Right atrium auricular region (tissue), 2 donors: ENCODE results near the gene TPI1. TPM values are rescaled to one million over a fixed set of nuclear protein-coding genes. Genes with fewer than 3 reads are reported as not detected.
"Not testable (repeated sequence)": the region's sequence is repeated elsewhere in the genome, so short reads cannot be mapped to it uniquely, and the experiment has no call there.

Source experiments
- DNase-seq: peaks from one replicate; pipeline ENCODE4 v3.0.0-alpha.2; 2019; ENCODE audit warnings: low spot score
- H3K27ac ChIP-seq, 2 donors: fragments of 200-600 bp; sonication (generic); 1 replicate in 1 of 2; 2 replicates in 1 of 2; pipeline ENCODE4 v1.5.1; 2016 to 2019
- H3K27me3 ChIP-seq, 2 donors: fragments of 200-600 bp; sonication (generic); one replicate each; pipeline versions ENCODE4 v1.5.1 to v1.6.0; 2017 to 2019
- H3K36me3 ChIP-seq: fragments of 200-600 bp; sonication (generic); one replicate; pipeline ENCODE4 v1.5.1; 2016
- H3K4me1 ChIP-seq, 2 donors: fragments of 200-600 bp; sonication (generic); one replicate each; pipeline versions ENCODE4 v1.5.1 to v1.6.0; 2017 to 2019
- H3K4me3 ChIP-seq, 2 donors: fragments of 200-600 bp; sonication (generic); 1 replicate in 1 of 2; 2 replicates in 1 of 2; pipeline ENCODE4 v1.5.1; 2017 to 2019; ENCODE audit warnings: mild to moderate bottlenecking in 1 of 2, moderate library complexity in 1 of 2
- H3K9me3 ChIP-seq, 2 donors: fragments of 200-600 bp; sonication (generic); one replicate each; pipeline ENCODE4 v1.5.1; 2019
- CTCF ChIP-seq, 2 donors: fragments of 200-600 bp; sonication (generic); IDR thresholded peaks; one replicate each; pipeline ENCODE4 v1.5.1; 2019; ENCODE audit warnings: antibody characterized with exemption in 2 of 2
- total RNA-seq, 2 donors: library from RNA; depleted of rRNA; stranded (reverse); fragments of >200 nt; gene quantifications; one replicate each; pipeline ENCODE4 v1.1.0, GENCODE V29; 2016

Gene TPI1
- total RNA-seq, 2 donors from 2014 or later: 755 to 842 TPM

GRCh38 chr12:6890789-6891645, 23.7 kb downstream of the TPI1 start:
- Histone ChIP-seq H3K4me1 (peaks cover 0 to 8% of the 10 kb centered on the region in 2 donors), H3K4me3 (peak overlapping the region; percentile 38 to 61), H3K27me3 (no peaks in the 10 kb centered on the region), H3K36me3 (no peaks in the 10 kb centered on the region), H3K9me3 (no peaks in the 10 kb centered on the region), H3K27ac (peak overlapping the region; percentile 88 to 90)
- peak; percentile 97 for DNase-seq
- TF ChIP-seq CTCF (IDR thresholded peaks at IDR 0.05): peak; percentile 92 to 97

DNA sequence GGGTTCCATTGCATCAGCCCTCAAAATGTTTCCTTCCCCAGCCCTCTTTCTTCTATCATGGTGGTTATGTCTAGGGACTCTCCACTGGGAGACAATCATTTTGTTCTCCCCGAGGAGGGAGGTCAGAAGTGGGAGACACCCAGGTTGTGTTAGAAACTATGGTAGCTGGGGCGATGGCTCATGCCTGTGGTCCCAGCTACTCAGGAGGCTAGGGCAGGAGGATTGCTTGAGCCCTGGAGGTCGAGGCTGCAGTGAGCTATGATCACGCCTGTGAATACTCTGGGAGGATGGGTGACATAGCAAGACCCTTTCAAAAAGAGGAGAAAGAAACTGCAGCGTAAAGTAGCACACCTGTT, 24.3 kb downstream of the TPI1 start:
- Histone ChIP-seq H3K36me3 (no peaks in the 10 kb centered on the region), H3K4me3 (peak overlapping the region; percentile 38 to 61), H3K27ac (peak overlapping the region; percentile 88 to 90), H3K4me1 (peaks cover 0 to 8% of the 10 kb centered on the region in 2 donors), H3K9me3 (no peaks in the 10 kb centered on the region), H3K27me3 (no peaks in the 10 kb centered on the region)
- TF ChIP-seq CTCF (IDR thresholded peaks at IDR 0.05): no peak
- no peak for DNase-seq

DNA sequence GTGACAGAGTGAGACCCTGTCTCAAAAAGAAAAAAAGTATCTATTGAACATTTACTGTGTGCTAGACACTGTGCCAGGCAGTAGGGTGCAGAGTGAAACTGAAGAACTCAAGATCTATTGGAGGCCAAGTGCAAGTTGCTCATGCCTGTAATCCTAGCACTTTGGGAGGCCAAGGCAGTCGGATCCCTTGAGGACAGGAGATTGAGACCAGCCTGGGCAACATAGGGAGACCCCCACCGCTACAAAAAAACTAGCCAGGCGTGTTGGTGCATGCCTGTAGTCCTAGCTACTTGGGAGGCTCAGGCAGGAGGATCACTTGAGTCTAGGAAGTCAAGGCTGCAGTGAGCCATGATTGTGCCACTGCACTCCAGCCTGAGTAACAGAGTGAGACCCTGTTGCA, 25.4 kb downstream of the TPI1 start:
- H3K36me3 ChIP-seq, H3K4me1 ChIP-seq, H3K27me3 ChIP-seq, H3K4me3 ChIP-seq, H3K9me3 ChIP-seq, H3K27ac ChIP-seq, DNase-seq: not testable (repeated sequence)

DNA sequence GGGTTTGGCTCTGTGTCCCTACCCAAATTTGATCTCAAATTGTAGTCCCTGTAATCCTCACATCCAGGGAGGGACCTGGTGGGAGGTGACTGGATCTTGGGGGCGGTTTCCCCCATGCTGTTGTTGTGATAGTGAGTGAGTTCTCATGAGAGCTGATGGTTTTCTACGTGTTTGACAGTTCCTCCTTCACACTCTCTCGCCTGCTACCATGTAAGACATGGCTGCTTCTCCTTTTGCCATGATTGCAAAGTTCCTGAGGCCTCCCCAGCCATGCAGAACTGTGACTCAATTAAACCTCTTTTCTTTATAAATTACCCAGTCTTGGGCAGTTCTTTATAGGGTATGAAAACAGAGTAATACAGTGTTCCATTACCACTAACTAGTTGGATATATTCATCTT, 27.0 kb downstream of the TPI1 start:
- Histone ChIP-seq H3K9me3 (no peaks in the 10 kb centered on the region), H3K27me3 (no peaks in the 10 kb centered on the region), H3K27ac (no peak overlapping the region), H3K4me3 (no peak overlapping the region), H3K36me3 (no peaks in the 10 kb centered on the region), H3K4me1 (peaks cover 0 to 8% of the 10 kb centered on the region in 2 donors)
- DNase-seq: no peak
- no peak for TF ChIP-seq CTCF (IDR thresholded peaks at IDR 0.05)

DNA sequence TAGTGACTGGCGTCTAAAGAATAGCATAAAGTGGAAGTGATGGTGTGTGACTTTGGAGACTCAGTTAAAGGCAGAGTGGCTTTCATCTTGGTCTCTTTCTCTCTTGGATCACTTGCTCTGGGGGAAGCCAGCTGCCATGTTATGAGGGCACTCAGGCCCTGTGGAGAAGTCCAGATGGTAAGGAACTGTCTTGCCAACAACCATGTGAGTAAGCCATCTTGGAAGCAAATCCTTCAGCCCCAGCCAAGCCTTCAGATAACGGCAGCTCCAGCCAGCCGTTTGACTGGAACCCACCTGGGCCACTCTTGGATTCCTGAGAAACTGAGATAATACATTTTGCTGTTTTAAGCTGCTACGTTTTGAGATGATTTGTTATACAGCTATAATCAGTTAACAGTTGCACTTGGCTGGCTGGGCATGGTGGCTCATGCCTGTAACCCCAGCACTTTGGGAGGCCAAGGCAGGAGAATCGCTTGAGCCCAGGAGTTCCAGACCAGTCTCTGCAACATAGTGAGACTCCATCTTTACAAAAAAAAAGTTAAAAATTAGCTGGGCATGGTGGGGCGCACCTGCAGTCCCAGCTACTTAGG, 29.6 kb downstream of the TPI1 start:
- Histone ChIP-seq H3K27me3 (no peaks in the 10 kb centered on the region), H3K36me3 (no peaks in the 10 kb centered on the region), H3K27ac (no peak overlapping the region), H3K4me1 (no peaks in the 10 kb centered on the region), H3K4me3 (no peak overlapping the region), H3K9me3 (no peaks in the 10 kb centered on the region)
- DNase-seq: no peak
- TF ChIP-seq CTCF (IDR thresholded peaks at IDR 0.05): no peak

- Histone ChIP-seq H3K9me3 (no peaks in the 10 kb centered on the region), H3K4me1 (peaks cover 0 to 3% of the 10 kb centered on the region in 2 donors), H3K27ac (no peak overlapping the region), H3K36me3 (no peaks in the 10 kb centered on the region), H3K27me3 (no peaks in the 10 kb centered on the region), H3K4me3 (no peak overlapping the region)
- no peak for DNase-seq
- TF ChIP-seq CTCF (IDR thresholded peaks at IDR 0.05): no peak
These were observed 32.1 kb downstream of the TPI1 start for GRCh38 chr12:6899427-6899826.
